ENCODE measurements around the gene FAM83D. TPM values are rescaled to one million over a fixed set of nuclear protein-coding genes. Genes with fewer than 3 reads are reported as not detected.

The FAM83D gene
- total and polyA plus RNA-seq, 2 of the 4 experiments (the other 2 are of a cell fraction), result 20.4 to 26.4 TPM

DNA sequence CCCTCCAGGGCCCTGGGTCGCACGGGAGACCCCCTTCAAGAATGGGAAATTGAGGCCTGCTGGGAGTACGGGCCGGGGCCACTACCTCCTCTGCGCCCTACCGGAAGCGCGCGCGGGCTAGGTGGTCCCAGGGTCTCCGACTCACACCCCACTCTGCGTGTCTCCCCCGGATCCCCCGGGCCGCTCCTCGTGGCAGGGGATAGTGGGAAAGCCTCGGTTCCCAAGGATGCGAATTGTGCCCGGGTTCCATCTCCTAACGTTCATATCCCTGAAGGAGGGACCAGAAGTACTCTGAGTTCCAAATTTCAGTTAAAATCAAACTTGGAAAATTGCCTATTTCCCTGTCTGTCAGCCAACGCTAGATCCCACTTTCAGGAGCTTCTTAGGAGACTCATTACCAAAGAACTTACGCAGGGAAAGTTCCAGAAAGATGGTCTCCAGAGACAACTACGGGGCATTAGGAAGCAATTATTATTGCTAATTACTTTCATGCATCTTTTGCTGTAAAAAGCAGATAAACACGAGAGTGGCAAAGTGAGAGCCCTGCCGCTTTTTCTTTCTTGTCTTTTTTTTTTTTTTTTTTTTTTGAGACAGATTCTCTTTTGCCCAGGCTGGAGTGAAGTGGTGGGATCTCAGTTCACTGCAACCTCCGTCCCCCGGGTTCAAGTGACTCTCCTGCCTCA is 858 bp downstream of the FAM83D start:
- Histone ChIP-seq H2BK15ac (ENCODE audit: low read depth, low read length) (no peak overlapping the region), H3K9me1 (ENCODE audit: insufficient read depth, low read length) (peaks cover 8% of the 10 kb centered on the region; the same call in 1 of the 2 replicates), H3K9ac (ENCODE audit: low read depth, low read length) (peak overlapping the region; percentile 73), H3K27ac (ENCODE audit: insufficient read depth, low read length) (peak overlapping the region; percentile 12; the same call in 1 of the 2 replicates), H3K36me3 (ENCODE audit: control insufficient read depth, insufficient read depth, low read length) (no peaks in the 10 kb centered on the region), H3K4me1 (ENCODE audit: control insufficient read depth, insufficient read depth, low read length) (peaks cover 5% of the 10 kb centered on the region), H2AK9ac (replicated peaks; ENCODE audit: low read depth, low read length, poor library complexity) (peak overlapping the region; percentile 92), H4K5ac (ENCODE audit: low read depth, low read length) (no peak overlapping the region), H3K9me3 (ENCODE audit: control insufficient read depth, insufficient read depth, low read length) (no peaks in the 10 kb centered on the region), H3K14ac (replicated peaks; ENCODE audit: low read depth, low read length) (peak overlapping the region; percentile 72), H3K4me2 (ENCODE audit: low read depth, low read length) (peak overlapping the region; percentile 87), H3K79me1 (ENCODE audit: low read depth in 1 of 2, low read length in 2 of 2) (peaks cover 4 to 32% of the 10 kb centered on the region in 2 experiments; a peak in 2 of 4 replicates), H3K4ac (ENCODE audit: low read depth, low read length) (peak overlapping the region; percentile 16; the same call in 1 of the 2 replicates), H3K4me3 (ENCODE audit: insufficient read depth, low read depth, low read length) (peak overlapping the region; percentile 66), H2BK20ac (ENCODE audit: low read depth, low read length) (no peak overlapping the region), H3K56ac (ENCODE audit: extremely low read depth, insufficient read depth, low read length) (peak overlapping the region; percentile 71), H2AFZ (replicated peaks; ENCODE audit: low read length, poor library complexity) (peak overlapping the region; percentile 97), H2BK120ac (ENCODE audit: low read depth, low read length) (no peak overlapping the region), H4K91ac (ENCODE audit: insufficient read depth, low read depth, low read length) (no peak overlapping the region; the same call in 1 of the 2 replicates), H3K27me3 (ENCODE audit: control insufficient read depth, insufficient read depth, low read length) (0 out of 2 replicates have a peak, but pooled peaks cover 1% of the 10 kb centered on the region), H4K20me1 (ENCODE audit: insufficient read depth, low read length) (peaks cover 5% of the 10 kb centered on the region; the same call in 1 of the 2 replicates), H4K8ac (ENCODE audit: low read depth in 2 of 2, low read length in 2 of 2) (peak overlapping the region in 1 of 2 experiments; percentile 5; a peak in 2 of 4 replicates), H3K23ac (ENCODE audit: low read depth, low read length) (peak overlapping the region; percentile 87), H2BK5ac (ENCODE audit: low read depth, low read length, poor library complexity, severe bottlenecking) (peak overlapping the region; percentile 9), H3K18ac (ENCODE audit: low read depth, low read length) (no peak overlapping the region), H2AK5ac (ENCODE audit: low read depth, low read length) (no peak overlapping the region)
- dilution Hi-C loops (cut with HindIII; ENCODE audit: low sequenced_read_pairs, unreplicated experiment), result no loop called here
- ChIA-PET CTCF (interaction anchor here (0.9 to 1.4 kb wide), 3 partner anchors 35 to 121 kb away, joined by 4 to 5 read pairs (median 4); partner anchors contain the start of gene DHX35), POLR2A (ENCODE audit: unreplicated experiment) (no interaction called here)
- ATAC-seq (ENCODE audit: low read depth), result no peak
- 1% methylated on average over 9 of the region's 27 CpGs; no CpG with 5 or more reads in 1 of the 2 experiments for WGBS, 2 experiments (ENCODE audit: extremely low coverage in 2 of 2, insufficient read length in 1 of 2)
- peak; percentile 36 for DNase-seq
- intact Hi-C loops (cut with micrococcal nuclease), result loop anchor here (1.0 kb wide), 3 partner anchors 35 to 281 kb away; partner anchors contain the start of gene DHX35
- in situ Hi-C loops (cut with MboI; ENCODE audit: low sequenced_read_pairs), result loop anchor here (10.0 kb wide), 1 partner anchor 118 kb away; no protein-coding TSS in a partner anchor
- TF ChIP-seq FOS (IDR thresholded peaks at IDR 0.05; ENCODE audit: low read depth, low read length) (no peak), CHD1 (IDR thresholded peaks at IDR 0.05; ENCODE audit: low read depth, low read length) (no peak), MXI1 (IDR thresholded peaks at IDR 0.05; ENCODE audit: borderline replicate concordance, low read depth, low read length) (no peak), CEBPB (IDR thresholded peaks at IDR 0.05; ENCODE audit: low read depth, low read length) (no peak), RCOR1 (IDR thresholded peaks at IDR 0.05; ENCODE audit: insufficient replicate concordance, low read length) (no peak)
- TF ChIP-seq, protein P1, sequence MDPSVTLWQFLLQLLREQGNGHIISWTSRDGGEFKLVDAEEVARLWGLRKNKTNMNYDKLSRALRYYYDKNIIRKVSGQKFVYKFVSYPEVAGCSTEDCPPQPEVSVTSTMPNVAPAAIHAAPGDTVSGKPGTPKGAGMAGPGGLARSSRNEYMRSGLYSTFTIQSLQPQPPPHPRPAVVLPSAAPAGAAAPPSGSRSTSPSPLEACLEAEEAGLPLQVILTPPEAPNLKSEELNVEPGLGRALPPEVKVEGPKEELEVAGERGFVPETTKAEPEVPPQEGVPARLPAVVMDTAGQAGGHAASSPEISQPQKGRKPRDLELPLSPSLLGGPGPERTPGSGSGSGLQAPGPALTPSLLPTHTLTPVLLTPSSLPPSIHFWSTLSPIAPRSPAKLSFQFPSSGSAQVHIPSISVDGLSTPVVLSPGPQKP (IDR thresholded peaks at IDR 0.05; ENCODE audit: borderline replicate concordance, low read depth, low read length), result no peak
- TF ChIP-seq, protein P2, sequence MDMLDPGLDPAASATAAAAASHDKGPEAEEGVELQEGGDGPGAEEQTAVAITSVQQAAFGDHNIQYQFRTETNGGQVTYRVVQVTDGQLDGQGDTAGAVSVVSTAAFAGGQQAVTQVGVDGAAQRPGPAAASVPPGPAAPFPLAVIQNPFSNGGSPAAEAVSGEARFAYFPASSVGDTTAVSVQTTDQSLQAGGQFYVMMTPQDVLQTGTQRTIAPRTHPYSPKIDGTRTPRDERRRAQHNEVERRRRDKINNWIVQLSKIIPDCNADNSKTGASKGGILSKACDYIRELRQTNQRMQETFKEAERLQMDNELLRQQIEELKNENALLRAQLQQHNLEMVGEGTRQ (IDR thresholded peaks at IDR 0.05; ENCODE audit: low read depth, low read length), result no peak
- BruUV-seq (replicated peaks), result no TSS peak

Data from IMR-90 (cell line).